GM19240 (cell line): ENCODE data around the gene PARD6B.
"Not testable (repeated sequence)": the region's sequence is repeated elsewhere in the genome, so short reads cannot be mapped to it uniquely, and the experiment has no call there.

ENCODE experiments used
- DNase-seq: peaks from one replicate; pipeline ENCODE4 v3.0.0; 2011; ENCODE audit warnings: low spot score; ENCODE audit not compliant: insufficient read length

The PARD6B gene

DNA sequence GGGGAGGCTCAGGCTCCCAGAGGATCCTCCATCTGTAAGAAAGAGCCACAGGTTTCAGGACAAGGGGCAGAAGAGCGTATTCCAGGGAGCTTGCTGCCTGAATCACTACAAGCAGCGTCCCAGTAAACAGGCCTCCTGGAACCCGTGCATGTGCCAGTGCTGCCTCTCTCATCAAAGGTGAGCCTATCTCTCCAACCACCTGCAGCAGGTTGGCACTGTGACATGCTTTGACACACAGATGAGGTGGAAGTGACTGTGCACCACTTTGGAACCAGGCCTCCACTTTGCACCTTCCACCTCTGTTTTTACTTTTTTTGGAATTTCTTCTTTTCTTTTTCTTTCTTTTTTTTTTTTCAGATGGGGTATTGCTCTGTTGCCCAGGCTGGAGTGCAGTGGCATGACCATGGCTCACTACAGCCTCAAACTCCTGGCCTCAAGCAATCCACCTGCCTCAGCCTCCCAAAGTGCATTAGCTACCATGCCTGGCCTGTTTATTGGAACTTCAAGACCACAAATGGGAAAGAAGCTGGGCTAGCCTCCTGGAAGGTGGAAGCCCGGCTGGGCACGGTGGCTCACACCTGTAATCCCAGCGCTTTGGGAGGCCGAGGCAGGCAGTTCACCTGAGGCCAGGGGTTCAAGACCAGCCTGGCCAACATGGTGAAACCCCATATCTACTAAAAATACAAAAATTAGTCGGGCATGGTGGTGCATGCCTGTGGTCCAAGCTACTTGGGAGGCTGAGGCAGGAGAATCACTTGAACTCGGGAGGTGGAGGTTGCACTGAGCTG is 27.5 kb upstream of the PARD6B start:
- DNase-seq: not testable (repeated sequence)

DNA sequence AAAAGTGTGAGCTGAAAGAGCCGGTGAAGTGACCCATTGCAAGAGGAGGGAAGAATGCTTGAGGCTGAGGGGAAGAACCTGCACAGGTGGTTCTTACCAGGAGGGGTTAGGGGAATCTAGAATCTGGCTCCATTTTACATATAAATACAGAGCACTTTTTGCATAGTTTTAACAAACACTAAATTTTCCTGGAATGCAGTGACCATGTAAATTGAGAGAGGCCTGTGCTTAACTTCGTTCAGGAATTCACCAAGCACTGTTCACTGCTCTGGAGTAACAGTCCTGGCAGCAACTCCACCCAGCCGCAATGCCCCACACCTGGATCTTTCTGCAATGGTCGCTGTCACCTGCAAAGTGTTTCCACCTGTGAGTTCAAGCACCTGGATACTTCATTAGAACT is 26.9 kb upstream of the PARD6B start:
- no peak for DNase-seq

DNA sequence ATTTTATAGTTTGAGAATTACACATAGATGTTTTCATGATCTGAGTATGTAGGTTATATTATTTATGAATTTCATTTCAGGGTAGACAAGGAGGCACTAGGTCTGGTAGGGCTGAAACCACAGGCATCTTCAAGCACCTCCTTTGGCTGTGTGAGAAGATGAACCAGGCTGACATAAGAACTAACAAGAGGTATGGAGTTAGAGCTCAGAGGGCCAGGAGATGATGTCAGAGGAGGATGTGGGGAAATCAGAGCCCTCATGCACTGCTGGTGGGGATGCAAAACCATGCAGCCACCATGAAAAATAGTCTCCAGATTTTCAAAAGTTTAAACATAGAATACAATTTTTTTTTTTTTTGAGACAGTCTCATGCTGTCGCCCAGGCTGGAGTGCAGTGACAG is 26.4 kb upstream of the PARD6B start:
- no peak for DNase-seq

DNA sequence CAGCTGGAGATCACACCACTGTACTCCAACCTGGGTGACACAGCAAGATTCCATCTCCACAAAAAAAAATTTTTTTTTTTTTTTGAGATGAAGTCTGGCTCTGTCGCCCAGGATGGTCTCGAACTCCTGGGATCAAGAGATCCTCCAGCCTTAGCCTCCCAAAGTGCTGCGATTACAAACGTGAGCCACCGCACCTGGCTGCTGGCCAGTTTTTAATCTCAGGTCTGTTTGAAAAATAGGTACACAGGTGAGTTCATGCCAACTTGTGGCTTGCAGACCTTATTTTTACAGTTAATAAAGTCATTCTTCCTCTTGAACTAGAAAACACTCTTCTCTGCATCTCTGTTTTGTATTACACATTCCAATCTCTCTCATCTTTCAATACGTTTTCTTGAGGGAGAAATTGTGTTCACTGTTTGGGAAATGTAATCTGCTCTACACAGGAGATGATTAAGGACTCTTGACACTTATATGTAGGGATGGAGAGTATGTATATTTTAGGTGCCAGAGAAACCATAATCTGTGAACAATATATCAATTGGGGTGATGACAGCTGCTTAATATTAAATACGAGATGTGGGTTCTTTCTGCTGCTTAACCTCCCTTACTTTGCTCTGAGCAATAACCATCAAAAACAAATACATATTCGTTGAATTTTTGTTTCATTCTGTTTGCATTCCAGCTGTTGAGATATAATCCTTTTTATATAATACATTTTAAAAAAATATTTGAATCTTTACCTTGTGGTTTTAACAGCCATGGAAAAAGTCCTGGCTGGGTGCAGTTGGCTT is 22.3 kb upstream of the PARD6B start:
- DNase-seq: no peak

DNA sequence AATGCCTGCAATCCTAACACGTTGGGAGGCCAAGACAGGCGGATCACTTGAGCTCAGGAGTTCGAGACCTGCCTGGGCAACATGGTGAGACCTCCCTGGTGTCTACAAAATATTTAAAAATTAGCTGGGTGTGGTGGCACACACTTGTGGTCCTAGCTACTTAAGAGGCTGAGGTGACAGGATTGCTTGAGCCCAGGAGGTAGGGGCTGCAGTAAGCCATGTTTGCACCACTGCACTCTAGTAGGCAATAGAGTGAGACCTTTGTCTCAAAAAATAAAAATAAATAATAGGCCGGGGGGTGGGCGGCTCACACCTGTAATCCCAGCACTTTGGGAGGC is 21.8 kb upstream of the PARD6B start:
- no peak for DNase-seq

DNA sequence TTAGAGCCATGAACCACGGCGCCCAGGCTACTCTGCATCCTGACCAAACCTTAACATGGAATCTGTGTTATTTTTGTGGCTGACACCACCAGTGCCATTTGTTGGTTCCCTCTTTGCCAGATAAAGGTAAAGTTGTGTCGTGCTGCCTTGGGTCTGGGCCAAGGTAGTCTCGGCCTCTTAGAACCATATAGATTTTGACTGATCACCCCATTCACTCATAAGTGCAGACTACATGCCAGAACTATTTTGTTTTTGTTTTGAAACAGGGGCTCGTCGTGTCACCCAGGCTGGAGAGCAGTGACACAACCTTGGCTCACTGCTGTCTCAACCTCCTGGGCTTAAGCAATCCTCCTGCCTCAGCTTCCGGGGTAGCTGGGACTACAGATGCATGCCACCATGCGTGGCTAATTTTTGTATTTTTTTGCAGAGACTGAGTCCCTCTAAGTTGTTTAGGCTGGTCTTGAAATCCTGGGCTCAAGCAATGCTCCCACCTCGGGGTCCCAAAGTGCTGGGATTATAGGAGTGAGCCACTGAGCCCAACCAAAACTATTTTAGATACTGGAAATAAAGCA is 20.8 kb upstream of the PARD6B start:
- DNase-seq: no peak

DNA sequence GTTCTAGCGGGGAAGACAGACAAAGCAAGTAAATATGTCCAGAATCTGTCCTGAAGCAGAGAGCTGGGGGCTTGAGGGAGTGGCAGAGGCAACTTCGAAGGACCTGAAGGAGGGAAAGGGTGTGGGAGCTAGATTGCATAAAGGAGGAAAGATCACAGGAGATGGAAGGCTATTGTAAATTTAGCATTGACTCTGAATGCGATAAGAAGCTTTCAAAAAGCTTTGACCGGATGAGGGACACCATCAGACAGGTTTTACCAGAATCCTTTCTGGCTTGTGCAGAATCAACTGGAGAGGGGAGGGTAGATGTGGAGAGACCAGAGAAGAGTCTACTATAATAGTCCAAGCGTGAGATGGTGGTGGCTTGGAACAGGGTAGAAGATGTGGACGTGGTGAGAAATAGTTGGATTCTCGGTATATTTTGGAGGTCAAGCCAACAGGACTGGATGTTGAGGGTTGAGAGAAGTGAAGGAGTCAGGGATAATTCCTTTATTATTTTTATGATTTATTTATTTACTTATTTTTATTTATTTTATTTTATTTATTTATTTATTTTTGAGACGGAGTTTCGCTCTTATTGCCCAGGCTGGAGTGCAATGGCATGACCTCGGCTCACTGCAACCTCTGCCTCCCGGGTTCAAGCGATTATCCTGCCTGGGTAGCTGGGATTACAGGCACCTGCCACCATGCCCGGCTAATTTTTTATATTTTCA is 20.1 kb upstream of the PARD6B start:
- DNase-seq: no peak

DNA sequence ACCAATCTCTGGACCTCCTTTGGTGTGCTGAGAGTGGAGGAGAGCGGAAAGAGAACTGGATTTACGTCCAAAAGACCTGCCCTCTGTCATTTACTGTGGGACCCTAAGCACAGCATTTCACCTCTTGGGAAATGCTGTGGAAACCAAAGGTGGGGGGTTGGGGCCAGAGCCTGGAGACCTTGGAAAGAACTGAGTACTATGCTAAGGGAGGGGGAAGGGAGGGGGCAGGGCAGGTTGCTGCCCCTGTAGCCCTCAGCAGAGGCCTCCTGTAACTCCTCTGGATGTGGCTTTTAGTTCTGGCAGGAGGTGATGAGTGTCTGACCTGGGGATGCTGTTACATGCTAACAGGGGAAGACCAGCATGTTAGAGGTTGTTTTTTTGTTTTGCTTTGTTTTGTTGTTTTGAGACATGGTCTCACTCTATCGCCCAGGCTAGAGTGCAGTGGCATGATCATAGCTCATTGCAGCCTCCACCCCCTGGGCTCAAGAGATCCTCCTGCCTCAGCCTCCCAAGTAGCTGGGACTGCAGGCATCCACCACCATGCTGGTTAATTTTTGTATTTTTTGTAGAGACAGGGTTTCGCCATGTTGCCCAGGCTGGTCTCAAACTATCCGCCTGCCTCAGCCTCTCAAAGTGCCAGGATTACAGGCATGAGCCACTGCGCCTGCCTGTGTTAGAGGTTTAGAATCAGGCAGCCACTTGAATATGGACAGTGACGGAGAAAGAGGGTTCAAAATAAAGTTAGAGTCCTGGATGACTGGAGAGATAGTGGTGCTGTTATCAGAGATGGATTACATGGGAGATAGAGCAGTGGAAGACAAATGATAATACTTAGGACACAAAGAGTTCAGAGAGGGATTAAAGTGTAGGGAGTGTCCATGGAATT is 18.4 kb upstream of the PARD6B start:
- no peak for DNase-seq

DNA sequence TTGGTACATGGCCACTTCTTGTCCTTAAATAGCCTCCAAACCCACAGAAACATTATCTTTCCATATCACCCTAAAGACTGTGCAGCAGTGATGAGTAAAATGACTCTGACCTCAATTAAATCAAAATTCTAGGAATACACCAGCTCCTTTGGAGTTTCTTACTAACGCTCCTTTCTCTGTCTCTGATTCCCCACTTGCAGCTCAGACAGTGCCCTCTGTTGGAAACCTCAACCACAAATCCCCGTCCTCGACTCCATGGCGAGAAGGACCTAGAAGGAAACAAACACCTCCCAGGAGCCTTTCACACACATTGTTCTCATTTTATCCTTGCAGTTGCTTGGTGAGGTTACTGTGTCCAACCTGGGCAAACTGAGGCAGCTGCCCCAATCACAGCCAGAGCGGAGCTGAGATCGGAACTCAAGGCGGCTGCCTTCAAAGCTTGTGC is 17.7 kb upstream of the PARD6B start:
- DNase-seq: no peak

DNA sequence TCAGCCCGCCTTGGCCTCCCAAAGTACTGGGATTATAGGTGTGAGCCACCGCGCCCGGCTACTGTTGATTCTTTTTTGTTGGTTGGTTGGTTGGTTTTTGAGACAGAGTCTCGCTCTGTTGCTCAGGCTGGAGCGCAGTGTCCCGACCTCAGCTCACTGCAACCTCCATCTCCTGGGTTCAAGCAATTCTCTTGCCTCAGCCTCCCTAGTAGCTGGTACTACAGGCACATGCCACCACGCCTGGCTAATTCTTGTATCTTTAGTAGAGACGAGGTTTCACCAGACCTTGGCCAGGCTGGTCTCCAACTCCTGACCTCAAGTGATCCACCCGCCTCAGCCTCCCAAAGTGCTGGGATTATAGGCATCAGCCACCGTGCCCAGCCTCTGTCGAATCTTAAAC is 17.0 kb upstream of the PARD6B start:
- DNase-seq: not testable (repeated sequence)

DNA sequence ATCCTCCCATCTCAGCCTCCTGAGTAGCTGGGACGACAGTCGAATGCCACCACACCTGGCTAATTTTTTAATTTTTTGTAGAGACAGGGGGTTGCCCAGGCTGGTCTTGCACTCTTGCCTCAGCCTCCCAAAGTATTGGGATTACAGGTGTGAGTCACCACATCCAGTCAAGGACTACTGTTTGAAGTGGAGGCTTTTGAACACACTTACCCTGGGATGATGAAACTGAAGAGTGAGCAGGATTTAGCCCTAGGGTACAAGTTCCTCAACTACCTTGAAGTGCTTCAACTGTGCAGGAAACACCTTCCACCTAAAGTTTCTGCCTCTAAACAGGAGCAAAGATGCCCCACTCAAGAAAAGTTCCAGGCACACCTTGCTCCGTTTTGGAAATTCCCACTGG is 15.7 kb upstream of the PARD6B start:
- no peak for DNase-seq

DNA sequence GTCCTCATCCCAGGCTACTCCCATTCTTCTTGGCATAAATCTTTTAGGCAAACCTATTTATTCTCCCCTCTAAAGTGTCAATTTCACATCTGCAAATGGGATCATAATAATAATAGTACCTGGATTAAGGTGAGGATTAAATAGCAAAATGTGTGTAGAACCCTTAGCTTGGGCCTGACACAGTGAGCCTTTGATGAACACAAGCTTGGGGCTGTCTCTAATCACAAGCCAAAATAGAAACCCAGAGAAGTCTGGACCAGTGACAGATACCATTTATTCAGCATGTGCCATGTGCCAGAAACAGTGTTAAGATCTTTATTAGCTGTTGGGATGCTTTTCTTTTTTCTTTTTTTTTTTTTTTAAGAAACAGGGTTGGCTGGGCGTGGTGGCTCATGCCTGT is 14.9 kb upstream of the PARD6B start:
- DNase-seq: no peak

DNA sequence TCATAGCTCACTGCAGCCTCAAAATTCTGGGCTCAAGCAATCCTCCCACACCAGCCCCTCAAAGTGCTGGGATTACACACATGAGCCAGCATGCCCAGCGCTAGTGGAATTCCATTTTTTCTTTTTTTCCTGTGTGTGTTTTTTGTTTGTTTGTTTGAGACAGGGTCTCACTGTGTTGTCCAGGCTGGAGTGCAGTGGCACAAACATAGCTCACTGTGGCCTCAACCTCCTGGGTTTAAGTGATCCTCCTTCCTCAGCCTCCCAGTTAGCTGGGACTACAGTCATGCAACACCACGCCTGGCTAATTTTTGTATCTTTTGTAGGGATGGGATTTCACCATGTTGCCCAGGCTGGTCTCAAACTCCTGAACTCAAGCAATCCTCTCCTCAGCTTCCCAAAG is 14.1 kb upstream of the PARD6B start:
- DNase-seq: no peak

DNA sequence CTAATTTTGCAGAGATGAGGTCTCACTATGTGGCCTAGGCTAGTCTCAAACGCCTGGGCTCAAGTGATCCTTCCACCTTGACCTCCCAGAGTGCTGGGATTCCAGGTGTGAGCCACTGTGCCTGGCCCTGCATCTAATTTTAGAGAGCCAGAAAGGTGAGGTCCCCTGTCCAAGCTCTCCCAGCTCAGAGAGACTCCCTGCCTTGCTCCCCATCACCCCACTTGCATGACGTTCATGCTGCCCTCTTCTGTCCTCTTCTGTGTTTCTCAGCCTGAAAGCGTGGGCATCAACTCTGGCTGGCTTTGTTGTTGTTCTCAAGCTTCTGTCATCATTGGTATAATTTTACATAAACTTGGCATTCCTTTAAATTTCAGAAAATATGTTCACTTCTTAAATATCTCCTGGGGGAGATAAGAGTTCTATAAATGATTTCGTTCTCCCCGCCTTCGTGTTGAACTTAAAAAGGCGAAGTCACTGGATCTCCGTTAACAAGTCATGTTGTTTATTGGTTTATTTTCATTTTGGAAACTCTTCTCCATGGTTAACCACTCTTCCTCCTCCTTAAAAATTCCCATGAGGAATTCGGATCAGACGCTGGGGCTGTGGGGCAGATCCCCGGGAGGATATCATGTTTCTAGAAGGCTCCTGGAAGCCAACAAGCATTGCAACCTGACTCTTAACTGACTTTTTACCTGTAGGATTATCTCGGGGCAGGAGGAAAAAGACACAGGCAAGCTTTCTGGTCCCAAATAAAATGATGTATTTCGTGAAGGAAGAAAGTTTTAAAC is 13.2 kb upstream of the PARD6B start:
- DNase-seq: no peak

DNA sequence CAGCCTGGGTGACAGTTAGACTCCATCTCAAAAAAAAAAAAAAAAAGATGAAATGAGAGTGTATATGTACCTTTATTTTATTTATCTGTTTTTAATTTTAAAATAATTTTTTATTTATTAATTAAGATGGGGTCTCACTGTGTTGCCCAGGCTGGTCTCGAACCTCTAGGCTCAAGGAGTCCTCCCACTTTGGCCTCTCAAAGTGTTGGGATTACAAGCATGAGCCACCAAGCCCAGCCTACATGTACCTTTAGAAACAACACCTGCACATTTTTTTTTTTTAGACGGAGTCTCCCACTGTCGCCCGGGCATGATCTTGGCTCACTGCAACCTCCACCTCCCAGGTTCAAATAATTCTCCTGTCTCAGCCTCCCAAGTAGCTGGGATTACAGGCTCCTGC is 12.1 kb upstream of the PARD6B start:
- DNase-seq: no peak

DNA sequence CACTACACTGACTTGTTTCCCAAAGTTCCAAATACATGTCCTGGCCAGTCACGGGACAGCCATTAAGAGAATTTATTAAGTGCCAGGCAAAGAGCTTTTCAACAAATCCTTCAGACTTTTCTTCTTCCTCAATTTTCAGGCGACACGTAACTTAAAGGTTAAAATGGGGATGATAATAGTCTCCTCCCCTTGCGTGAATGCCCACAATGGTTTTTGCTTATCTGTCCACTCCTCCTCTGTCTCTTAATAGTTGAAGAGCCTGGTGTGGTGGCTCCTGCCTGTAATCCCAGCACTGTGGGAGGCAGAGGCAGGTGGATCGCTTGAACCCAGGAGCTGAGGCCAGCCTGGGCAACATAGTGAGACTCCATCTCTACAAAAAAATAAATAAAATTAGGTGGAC is 11.4 kb upstream of the PARD6B start:
- no peak for DNase-seq

DNA sequence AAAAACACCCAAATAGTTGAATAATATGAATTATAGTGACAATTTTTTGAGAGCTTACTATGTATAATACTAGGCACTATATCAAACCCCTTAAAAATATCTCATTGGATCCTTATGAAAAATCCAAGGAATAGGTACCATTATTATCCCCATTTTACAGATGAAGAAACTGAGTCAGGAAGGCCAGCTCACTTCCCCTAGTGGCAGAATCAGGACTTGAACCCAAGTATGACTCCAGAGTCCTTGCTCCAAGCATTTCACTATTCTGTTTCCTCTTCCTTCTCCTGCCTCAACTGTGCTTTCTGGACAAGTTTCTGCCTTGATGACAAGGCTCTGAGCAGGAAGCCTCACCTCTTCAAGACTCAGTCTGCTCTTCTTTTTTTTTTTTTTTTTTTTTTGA is 10.8 kb upstream of the PARD6B start:
- DNase-seq: no peak

DNA sequence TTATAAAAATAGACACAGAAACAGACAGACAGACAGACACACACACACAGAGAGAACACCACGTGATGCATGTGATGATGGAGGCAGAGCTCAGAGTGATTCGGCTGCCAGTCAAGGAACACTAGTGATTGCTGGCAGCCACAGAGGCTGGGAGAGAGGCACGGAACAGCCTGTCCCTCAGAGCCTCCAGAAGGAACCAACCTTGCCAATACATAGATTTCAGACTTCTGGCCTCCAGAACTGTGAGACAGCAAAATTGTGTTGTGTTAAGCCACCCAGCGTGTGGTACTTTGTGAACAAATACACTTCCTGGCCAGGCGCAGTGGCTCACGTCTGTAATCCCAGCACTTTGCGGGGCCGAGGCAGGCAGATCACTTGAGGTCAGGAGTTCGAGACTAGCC is 9.5 kb upstream of the PARD6B start:
- DNase-seq: no peak

DNA sequence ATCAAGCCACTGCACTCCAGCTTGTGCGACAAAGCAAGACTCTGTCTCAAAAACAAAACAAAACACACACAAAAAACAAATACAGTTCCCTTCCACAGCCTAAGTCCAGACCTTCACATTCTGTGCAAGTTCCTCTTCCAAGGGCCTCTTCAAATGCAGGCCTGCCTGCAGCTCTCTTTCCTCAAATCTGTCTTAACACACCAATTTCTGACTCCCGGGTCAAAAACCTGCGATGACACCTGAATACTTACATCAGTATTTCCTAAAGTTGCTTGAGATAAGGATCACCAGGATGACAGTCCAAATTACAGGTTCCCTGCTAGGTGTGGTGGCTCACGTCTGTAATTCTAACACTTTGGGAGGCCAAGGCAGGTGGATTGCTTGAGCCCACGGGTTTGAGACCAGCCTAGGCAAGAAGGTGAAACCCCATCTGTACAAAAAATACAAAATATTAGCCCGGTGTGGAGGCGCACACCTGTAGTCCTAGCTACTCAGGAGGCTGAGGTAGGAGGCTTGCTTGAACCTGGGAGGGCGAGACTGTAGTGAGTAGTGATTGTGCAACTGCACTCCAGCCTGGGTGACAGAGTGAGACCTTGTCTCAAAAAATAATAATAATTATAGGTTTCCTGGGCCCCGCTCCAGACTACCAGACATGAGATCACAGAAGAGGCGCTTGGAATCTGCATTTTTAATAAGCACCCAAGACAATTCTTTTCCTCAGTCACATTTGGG is 8.8 kb upstream of the PARD6B start:
- DNase-seq: no peak

DNA sequence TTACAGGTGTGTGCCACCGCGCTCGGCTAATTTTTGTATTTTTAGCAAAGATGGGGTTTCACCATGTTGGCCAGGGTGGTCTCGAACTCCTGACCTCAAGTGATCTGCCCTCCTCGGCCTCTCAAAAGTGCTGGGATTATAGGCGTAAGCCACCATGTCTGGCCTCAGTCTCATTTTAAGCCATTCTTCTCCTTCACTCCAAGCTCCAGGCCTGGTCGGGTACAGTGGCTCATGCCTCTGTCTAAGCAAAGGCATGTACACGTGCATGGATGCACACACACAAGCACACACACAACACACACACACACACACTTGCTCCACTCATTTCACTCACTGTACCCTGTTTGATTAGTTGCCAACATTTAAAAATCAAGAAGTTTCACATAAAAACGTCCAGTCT is 7.7 kb upstream of the PARD6B start:
- no peak for DNase-seq
